HL-60/S4 treated with phorbol 12-myristate 13-acetate at 8.2 ng/mL for 4 days and 3 days (cell line): ENCODE data around the gene PSD4.

ENCODE experiments used
- in situ Hi-C: fragments of 300-500 bp; cut with MboI; formaldehyde crosslinking; loops from 2 replicates; pipeline ENCODE4 v1.15.0; 2022; ENCODE audit warnings: low sequenced_read_pairs

Gene PSD4

GRCh38 chr2:113183264-113183663, 9.5 kb downstream of the PSD4 start:
- in situ Hi-C loops, result no loop called here

DNA sequence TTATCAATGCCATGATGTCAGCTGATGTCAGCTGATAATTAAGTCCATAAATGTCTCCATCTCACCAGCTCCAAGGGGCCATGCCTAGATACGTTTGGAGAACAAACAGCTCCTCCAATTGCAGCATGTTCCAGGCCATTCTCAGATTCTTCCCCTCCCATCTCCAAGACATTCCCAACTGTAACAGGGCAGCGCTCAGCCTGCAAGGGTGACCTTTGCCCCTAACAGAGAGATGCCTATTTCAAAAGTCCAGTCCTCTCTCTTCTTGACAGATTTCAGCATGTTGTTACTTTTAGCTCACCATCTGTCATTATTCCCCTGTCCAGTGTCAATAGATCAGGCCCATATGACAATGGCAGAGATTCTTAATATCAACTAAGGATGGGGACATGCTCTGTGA, 9.9 kb downstream of the PSD4 start:
- in situ Hi-C loops, result no loop called here

DNA sequence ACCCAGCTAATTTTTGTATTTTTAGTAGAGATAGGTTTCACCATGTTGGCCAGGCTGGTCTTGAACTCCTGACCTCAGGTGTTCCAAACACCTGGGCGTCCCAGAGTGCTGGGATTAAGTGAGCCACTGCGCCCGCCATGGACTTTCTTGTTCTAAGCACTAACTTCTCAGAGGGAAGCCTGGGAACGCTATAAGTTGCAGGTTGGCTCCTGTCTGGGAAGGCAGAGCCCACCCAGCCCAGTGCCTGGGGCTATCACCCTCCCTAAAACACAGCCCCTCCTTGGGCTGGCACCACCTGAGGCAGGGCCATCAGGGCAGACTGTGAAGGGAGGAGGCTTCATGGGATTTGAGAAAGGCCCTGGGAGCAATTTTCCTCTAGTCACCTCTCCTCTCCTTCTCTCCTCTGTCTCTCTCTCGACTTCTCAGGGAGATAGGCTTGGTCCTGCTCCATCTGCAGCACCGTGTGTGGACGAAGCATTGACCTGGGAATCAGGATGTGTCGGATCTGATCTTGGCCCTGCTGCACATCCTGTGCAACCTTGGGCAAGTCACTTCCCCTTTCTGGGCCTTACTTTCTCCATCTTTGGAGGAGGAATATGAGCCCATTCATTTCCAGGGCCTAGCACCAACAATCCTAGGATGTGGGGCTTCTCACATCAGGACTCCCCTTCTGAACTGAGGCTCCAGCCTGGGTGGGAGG, 10.9 kb downstream of the PSD4 start:
- in situ Hi-C loops, result no loop called here

GRCh38 chr2:113185664-113186432, 12.1 kb downstream of the PSD4 start:
- in situ Hi-C loops, result no loop called here

DNA sequence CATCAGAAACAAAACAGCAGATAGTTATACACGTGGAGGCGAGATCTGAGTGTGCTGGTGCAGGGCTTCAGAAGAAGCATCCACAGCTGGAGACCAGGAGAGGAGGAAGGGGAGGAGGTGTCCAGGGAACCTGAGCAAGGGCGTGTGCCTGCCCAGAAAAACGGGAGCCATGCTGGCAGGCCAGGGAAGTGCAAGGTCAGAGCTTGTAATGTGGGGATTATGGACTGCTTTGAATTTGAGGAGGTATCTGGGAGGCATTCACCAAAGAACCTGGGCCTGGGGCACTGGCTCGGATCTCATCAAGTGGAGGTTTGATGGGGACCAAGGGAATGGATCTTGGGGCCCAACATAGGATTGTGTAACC, 12.6 kb downstream of the PSD4 start:
- in situ Hi-C loops, result no loop called here

DNA sequence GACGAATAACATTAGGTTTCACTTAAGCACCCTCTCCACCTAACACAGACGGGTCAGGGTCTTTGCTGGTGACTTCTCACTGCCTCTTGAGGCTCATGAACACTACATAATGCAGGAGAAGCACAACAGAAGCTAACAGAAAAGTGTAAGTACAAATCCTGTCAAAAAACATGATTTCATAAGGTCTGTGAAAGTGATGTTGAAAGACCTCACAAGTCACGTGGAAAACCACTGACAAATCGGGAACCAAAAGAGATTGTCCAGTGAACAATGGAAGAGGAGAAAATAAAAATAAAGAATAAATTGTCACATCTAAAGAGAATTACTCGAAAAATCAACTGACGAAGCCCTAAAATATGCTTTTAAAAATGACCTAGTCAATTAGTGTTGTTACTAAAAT, 14.0 kb downstream of the PSD4 start:
- in situ Hi-C loops, result no loop called here

GRCh38 chr2:113190871-113191270, 17.1 kb downstream of the PSD4 start:
- in situ Hi-C loops, result no loop called here

DNA sequence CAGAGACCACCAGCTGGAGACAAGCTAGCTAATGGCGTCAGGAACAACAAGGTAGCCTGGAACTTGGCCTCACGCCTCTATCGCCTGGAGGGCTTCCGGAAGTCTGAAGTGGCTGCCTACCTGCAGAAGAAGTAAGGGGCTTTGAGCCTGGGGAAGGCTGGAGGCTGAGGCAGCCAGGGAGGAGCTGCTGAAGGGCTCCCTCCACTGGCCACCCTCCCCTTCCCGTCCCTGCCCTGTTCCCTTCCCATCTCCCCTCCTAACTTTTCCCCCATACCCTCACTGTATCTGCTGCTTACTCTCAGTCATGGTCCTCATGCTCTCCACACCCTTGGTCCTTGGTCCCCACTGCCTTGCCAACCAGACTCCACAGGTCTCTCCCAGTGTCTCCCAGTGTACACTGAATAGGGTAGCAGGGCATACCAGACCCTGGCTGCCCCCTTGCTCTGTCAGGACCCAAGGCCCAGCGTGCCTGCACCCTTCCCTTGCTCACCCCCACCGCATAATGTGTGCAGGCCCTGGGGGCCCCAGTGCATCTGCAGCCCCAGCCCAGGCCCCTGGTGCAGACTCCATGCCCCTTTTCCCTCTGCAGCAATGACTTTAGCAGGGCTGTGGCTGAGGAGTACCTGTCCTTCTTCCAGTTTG, 18.8 kb downstream of the PSD4 start:
- in situ Hi-C loops, result no loop called here

DNA sequence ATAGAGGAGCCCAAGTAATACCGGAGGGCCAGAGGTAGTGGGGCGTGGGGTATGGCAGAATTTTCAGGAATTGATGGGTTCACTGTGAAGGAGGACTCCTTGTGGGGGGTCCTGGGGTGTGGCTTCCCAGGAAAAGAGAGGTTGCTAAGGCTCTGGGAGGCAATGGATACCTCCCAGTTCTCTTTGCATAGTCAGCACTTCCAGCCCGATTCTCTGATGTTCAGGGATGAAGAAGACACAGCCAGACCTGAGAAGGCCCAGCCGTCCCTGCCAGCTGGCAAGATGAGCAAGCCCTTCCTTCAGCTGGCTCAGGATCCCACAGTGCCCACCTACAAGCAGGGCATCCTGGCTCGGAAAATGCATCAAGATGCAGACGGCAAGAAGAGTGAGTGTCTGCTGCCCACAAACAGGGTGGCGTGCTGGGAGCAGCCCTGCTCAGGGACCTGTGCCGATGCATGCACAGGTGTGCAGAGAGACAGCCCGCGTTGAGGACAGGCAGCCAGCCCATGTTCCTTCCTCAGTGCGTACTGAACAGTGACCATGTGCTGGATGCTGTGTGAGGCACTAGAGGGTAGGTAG, 22.2 kb downstream of the PSD4 start:
- in situ Hi-C loops, result no loop called here

- in situ Hi-C loops, result no loop called here
Observed at GRCh38 chr2:113196839-113197238, 23.1 kb downstream of the PSD4 start.

DNA sequence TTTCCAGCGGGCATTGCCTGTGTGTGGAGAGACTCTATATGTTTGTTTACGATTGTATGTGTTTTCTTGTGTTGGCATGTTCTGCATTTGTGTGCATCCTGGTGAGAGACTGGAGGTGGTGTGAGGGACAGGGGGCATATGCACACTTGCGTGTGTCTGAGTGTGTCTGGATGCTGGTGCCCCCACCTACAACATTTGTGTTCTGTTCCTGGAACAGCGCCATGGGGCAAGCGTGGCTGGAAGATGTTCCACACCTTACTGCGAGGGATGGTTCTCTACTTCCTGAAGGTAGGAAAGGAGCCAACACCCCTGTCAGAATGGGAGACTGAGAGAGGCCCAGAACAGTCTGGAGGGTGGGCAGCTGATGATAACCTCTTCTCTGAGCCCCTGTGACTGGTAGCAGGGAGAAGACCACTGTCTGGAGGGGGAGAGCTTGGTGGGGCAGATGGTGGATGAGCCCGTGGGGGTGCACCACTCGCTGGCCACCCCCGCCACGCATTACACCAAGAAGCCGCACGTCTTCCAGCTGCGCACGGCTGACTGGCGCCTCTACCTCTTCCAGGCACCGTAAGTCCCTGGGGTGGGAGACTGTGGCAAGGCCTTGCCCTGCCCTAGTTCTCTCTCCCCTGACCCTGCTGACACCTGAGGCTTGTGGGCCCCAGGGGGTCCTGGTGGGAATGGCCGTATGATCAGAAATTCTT, 23.7 kb downstream of the PSD4 start:
- in situ Hi-C loops, result no loop called here

- in situ Hi-C loops, result no loop called here
Observed at GRCh38 chr2:113198048-113198789, 24.4 kb downstream of the PSD4 start.

- in situ Hi-C loops, result no loop called here
Observed at GRCh38 chr2:113198790-113199612, 25.2 kb downstream of the PSD4 start.

GRCh38 chr2:113200236-113200635, 26.5 kb downstream of the PSD4 start:
- in situ Hi-C loops, result no loop called here

DNA sequence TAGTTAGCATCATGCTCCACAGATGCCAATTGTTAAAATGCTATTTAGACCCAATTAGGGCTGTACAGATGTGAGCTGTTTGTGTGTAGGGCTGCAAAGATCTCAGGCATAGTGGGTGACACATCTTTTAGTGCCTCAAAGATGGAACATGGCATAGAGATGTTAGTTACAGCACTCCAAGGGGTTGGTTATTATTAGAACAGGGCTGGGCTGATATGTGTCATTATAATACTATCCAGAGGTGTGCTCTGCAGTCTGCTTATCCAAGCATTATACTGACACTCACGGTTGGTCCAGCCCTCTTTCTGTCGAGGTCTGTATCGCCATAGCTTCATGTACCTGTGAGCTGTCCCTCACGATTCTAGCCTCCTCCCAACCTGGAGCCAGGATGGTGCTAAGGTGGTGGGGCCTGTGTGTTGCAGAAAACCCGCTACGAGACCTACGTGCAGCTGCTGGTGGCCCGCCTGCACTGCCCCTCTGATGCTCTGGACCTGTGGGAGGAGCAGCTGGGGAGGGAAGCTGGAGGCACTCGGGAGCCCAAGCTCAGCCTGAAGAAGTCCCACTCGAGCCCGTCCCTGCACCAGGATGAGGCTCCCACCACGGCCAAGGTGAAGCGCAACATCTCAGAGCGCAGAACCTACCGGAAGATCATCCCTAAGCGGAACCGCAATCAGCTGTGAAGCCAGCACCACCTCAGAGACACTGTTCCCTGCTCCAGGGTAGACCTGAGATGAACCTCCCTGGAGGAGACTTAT, 27.1 kb downstream of the PSD4 start:
- in situ Hi-C loops, result no loop called here

GRCh38 chr2:113201496-113202304, 27.9 kb downstream of the PSD4 start:
- in situ Hi-C loops, result no loop called here

DNA sequence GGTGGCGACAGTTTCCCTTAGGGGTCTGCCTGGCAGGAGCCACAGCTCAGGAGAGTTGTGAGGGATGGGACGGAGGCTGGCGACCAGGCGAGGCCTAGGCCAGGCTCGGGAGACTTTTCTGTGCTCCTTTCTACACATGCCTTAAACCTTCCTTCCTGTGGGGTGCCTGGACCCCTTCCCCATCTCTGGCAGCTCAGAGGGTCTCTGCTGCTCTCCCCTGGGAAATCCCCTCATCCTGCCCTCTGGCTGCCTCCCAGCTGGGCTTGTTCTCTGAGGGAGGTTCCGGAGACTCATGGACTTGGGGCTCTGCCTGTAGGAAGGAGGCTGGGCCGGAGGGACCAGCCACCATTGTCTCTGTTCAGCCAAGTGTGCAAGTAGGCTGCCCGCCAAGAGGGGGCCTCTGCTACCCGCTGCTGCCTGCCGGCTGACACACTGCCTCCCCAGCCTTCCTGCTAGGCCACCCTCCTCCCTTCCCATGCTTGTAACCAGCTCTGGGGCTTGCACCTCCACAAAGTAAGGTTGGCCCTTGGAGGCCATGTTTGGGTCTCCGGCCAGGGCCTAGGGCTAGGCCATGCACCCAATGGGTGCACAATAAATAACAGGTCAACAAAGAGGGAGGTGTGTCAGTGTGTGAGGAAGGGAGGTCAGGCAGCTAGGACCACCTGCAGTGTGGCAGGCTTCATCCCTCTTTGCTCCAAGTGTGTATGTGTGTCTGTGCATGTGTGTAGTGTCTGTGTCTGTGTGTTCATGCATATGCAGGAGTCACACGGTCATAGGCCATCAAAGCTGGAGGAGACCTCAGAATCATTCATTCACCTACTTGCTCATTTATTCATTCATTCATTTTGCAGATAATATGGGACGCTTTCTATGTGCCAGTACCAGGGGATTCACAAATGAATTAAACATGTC, 28.8 kb downstream of the PSD4 start:
- in situ Hi-C loops, result no loop called here
